BLaER1 (cell line): Measurements from ENCODE around the gene BEND3.

ENCODE experiments used
- H3K27ac ChIP-seq: shearing (Covaris generic); formaldehyde crosslinking; 2 replicates; pipeline ENCODE4 v1.8.1; 2022
- H3K27me3 ChIP-seq: shearing (Covaris generic); formaldehyde crosslinking; 2 replicates; pipeline ENCODE4 v1.8.1; 2022
- H3K36me3 ChIP-seq: shearing (Covaris generic); formaldehyde crosslinking; 2 replicates; pipeline ENCODE4 v1.8.1; 2022
- H3K4me1 ChIP-seq: shearing (Covaris generic); formaldehyde crosslinking; 2 replicates; pipeline ENCODE4 v1.8.1; 2022
- H3K4me2 ChIP-seq: shearing (Covaris generic); formaldehyde crosslinking; 2 replicates; pipeline ENCODE4 v1.8.1; 2022
- H3K4me3 ChIP-seq: shearing (Covaris generic); formaldehyde crosslinking; 2 replicates; pipeline ENCODE4 v1.8.1; 2022
- H3K9ac ChIP-seq: shearing (Covaris generic); formaldehyde crosslinking; 2 replicates; pipeline ENCODE4 v1.8.1; 2022
- H3K9me3 ChIP-seq: shearing (Covaris generic); formaldehyde crosslinking; 2 replicates; pipeline ENCODE4 v1.8.1; 2022
- H4K20me1 ChIP-seq: shearing (Covaris generic); formaldehyde crosslinking; 2 replicates; pipeline ENCODE4 v1.8.1; 2022
- Cebpa-rat ChIP-seq: shearing (Covaris generic); IDR thresholded peaks from 2 replicates; pipeline ENCODE4 v1.8.1; 2022

The BEND3 gene

GRCh38 chr6:107132330-107132954 lies 17.1 kb upstream of the BEND3 start:
- Histone ChIP-seq H3K9me3 (no peaks in the 10 kb centered on the region), H3K4me3 (no peak overlapping the region), H3K27me3 (no peaks in the 10 kb centered on the region), H3K9ac (no peak overlapping the region), H4K20me1 (no peaks in the 10 kb centered on the region), H3K27ac (no peak overlapping the region), H3K4me1 (peaks cover 13% of the 10 kb centered on the region), H3K4me2 (no peak overlapping the region), H3K36me3 (no peaks in the 10 kb centered on the region)
- no peak for TF ChIP-seq Cebpa-rat

GRCh38 chr6:107129370-107129925 lies 14.1 kb upstream of the BEND3 start:
- TF ChIP-seq Cebpa-rat = no peak
- Histone ChIP-seq H3K9ac (peak overlapping the region; percentile 14; the same call in 1 of the 2 replicates), H3K27ac (no peak overlapping the region), H3K36me3 (no peaks in the 10 kb centered on the region), H3K27me3 (no peaks in the 10 kb centered on the region), H3K4me2 (peak overlapping the region; percentile 42), H3K9me3 (no peaks in the 10 kb centered on the region), H3K4me1 (peaks cover 13% of the 10 kb centered on the region), H3K4me3 (no peak overlapping the region), H4K20me1 (no peaks in the 10 kb centered on the region)

- Histone ChIP-seq H3K4me1 (peaks cover 13% of the 10 kb centered on the region), H3K27ac (no peak overlapping the region), H3K4me3 (no peak overlapping the region), H3K27me3 (no peaks in the 10 kb centered on the region), H3K36me3 (no peaks in the 10 kb centered on the region), H4K20me1 (no peaks in the 10 kb centered on the region), H3K9ac (no peak overlapping the region), H3K9me3 (no peaks in the 10 kb centered on the region), H3K4me2 (no peak overlapping the region)
- TF ChIP-seq Cebpa-rat = no peak
Observed at GRCh38 chr6:107128577-107128976, 13.3 kb upstream of the BEND3 start.

- Histone ChIP-seq H3K9ac (no peak overlapping the region), H3K4me2 (no peak overlapping the region), H3K9me3 (no peaks in the 10 kb centered on the region), H3K4me1 (peaks cover 13% of the 10 kb centered on the region), H4K20me1 (no peaks in the 10 kb centered on the region), H3K27ac (no peak overlapping the region), H3K36me3 (no peaks in the 10 kb centered on the region), H3K27me3 (no peaks in the 10 kb centered on the region), H3K4me3 (no peak overlapping the region)
- TF ChIP-seq Cebpa-rat = no peak
Observed at GRCh38 chr6:107128175-107128574, 12.9 kb upstream of the BEND3 start.

- no peak for TF ChIP-seq Cebpa-rat
- no peaks in the 10 kb centered on the region for H3K27me3 ChIP-seq
- H3K27ac ChIP-seq = no peak overlapping the region
- no peak overlapping the region for H3K9ac ChIP-seq
- no peak overlapping the region for H3K4me3 ChIP-seq
- H3K36me3 ChIP-seq = no peaks in the 10 kb centered on the region
- H3K4me2 ChIP-seq = no peak overlapping the region
- no peaks in the 10 kb centered on the region for H4K20me1 ChIP-seq
- H3K9me3 ChIP-seq = no peaks in the 10 kb centered on the region
- H3K4me1 ChIP-seq = peaks cover 13% of the 10 kb centered on the region
Observed at GRCh38 chr6:107125771-107126170, 10.5 kb upstream of the BEND3 start.

GRCh38 chr6:107124934-107125348 lies 9.6 kb upstream of the BEND3 start:
- Histone ChIP-seq H3K27ac (no peak overlapping the region), H4K20me1 (no peaks in the 10 kb centered on the region), H3K4me2 (no peak overlapping the region), H3K9me3 (no peaks in the 10 kb centered on the region), H3K27me3 (no peaks in the 10 kb centered on the region), H3K4me3 (no peak overlapping the region), H3K36me3 (no peaks in the 10 kb centered on the region), H3K4me1 (peaks cover 13% of the 10 kb centered on the region), H3K9ac (no peak overlapping the region)
- no peak for TF ChIP-seq Cebpa-rat

- H4K20me1 ChIP-seq = no peaks in the 10 kb centered on the region
- H3K4me2 ChIP-seq = no peak overlapping the region
- H3K27ac ChIP-seq = no peak overlapping the region
- no peaks in the 10 kb centered on the region for H3K36me3 ChIP-seq
- H3K9ac ChIP-seq = no peak overlapping the region
- no peaks in the 10 kb centered on the region for H3K9me3 ChIP-seq
- H3K27me3 ChIP-seq = no peaks in the 10 kb centered on the region
- no peak overlapping the region for H3K4me3 ChIP-seq
- TF ChIP-seq Cebpa-rat = no peak
- peaks cover 12% of the 10 kb centered on the region for H3K4me1 ChIP-seq
Observed at GRCh38 chr6:107123501-107123900, 8.2 kb upstream of the BEND3 start.

GRCh38 chr6:107122748-107123147 lies 7.4 kb upstream of the BEND3 start:
- Histone ChIP-seq H3K4me3 (no peak overlapping the region), H3K9ac (no peak overlapping the region), H3K9me3 (no peaks in the 10 kb centered on the region), H3K4me2 (no peak overlapping the region), H4K20me1 (no peaks in the 10 kb centered on the region), H3K27ac (no peak overlapping the region), H3K4me1 (peaks cover 19% of the 10 kb centered on the region), H3K36me3 (no peaks in the 10 kb centered on the region), H3K27me3 (no peaks in the 10 kb centered on the region)
- no peak for TF ChIP-seq Cebpa-rat

- H3K9me3 ChIP-seq = no peaks in the 10 kb centered on the region
- H3K9ac ChIP-seq = no peak overlapping the region
- no peak for TF ChIP-seq Cebpa-rat
- H3K4me3 ChIP-seq = no peak overlapping the region
- H3K36me3 ChIP-seq = no peaks in the 10 kb centered on the region
- H3K4me1 ChIP-seq = peaks cover 26% of the 10 kb centered on the region
- H4K20me1 ChIP-seq = no peaks in the 10 kb centered on the region
- no peak overlapping the region for H3K4me2 ChIP-seq
- no peaks in the 10 kb centered on the region for H3K27me3 ChIP-seq
- H3K27ac ChIP-seq = no peak overlapping the region
Observed at GRCh38 chr6:107121964-107122495, 6.7 kb upstream of the BEND3 start.

- H3K4me1 ChIP-seq = peaks cover 32% of the 10 kb centered on the region
- no peak overlapping the region for H3K4me3 ChIP-seq
- no peak overlapping the region for H3K4me2 ChIP-seq
- H3K27me3 ChIP-seq = no peaks in the 10 kb centered on the region
- TF ChIP-seq Cebpa-rat = no peak
- no peak overlapping the region for H3K27ac ChIP-seq
- no peaks in the 10 kb centered on the region for H4K20me1 ChIP-seq
- no peaks in the 10 kb centered on the region for H3K9me3 ChIP-seq
- H3K36me3 ChIP-seq = no peaks in the 10 kb centered on the region
- no peak overlapping the region for H3K9ac ChIP-seq
Observed at GRCh38 chr6:107121266-107121665, 6.0 kb upstream of the BEND3 start.

- no peak overlapping the region for H3K27ac ChIP-seq
- no peak overlapping the region for H3K9ac ChIP-seq
- H3K4me3 ChIP-seq = no peak overlapping the region
- H3K27me3 ChIP-seq = no peaks in the 10 kb centered on the region
- H3K4me2 ChIP-seq = no peak overlapping the region
- TF ChIP-seq Cebpa-rat = no peak
- H4K20me1 ChIP-seq = no peaks in the 10 kb centered on the region
- H3K36me3 ChIP-seq = no peaks in the 10 kb centered on the region
- no peaks in the 10 kb centered on the region for H3K9me3 ChIP-seq
- peaks cover 32% of the 10 kb centered on the region for H3K4me1 ChIP-seq
Observed at GRCh38 chr6:107120404-107120803, 5.1 kb upstream of the BEND3 start.
